A549 (cell line): Measurements from ENCODE around the gene CHMP6.

Source experiments
- CHD2 ChIP-seq: fragments of 150-350 bp; IDR thresholded peaks from 2 replicates; pipeline ENCODE4 v1.6.1; 2014; ENCODE audit warnings: low read length; ENCODE audit not compliant: partially characterized antibody
- CTCF ChIP-seq: fragments of >200 bp; sonication (Bioruptor Twin); formaldehyde crosslinking; IDR thresholded peaks from 3 replicates; pipeline ENCODE4 v1.5.1; 2016
- FOSB ChIP-seq: fragments of 250-450 bp; sonication (Bioruptor Pico); IDR thresholded peaks from 2 replicates; pipeline ENCODE4 v1.5.0; 2020; ENCODE audit warnings: mild to moderate bottlenecking, moderate library complexity
- GATA3 ChIP-seq: IDR thresholded peaks from 2 replicates; pipeline ENCODE4 v1.6.1; 2012; ENCODE audit warnings: borderline replicate concordance
- KDM1A ChIP-seq: fragments of 200-600 bp; sonication (generic); IDR thresholded peaks from 2 replicates; pipeline ENCODE4 v1.6.1; 2016; ENCODE audit warnings: low read depth, mild to moderate bottlenecking
- MYC ChIP-seq: IDR thresholded peaks from 2 replicates; pipeline ENCODE4 v1.6.1; 2012; ENCODE audit warnings: mild to moderate bottlenecking, inconsistent platforms, low read length, improper control_type of control experiment, borderline replicate concordance
- NPAS2 ChIP-seq: fragments of 250-450 bp; sonication (Bioruptor Pico); IDR thresholded peaks from 2 replicates; pipeline ENCODE4 v1.8.0; 2022; ENCODE audit warnings: mild to moderate bottlenecking, moderate library complexity, borderline replicate concordance
- POLR2A ChIP-seq: IDR thresholded peaks from 2 replicates; pipeline ENCODE4 v1.6.1; 2012; ENCODE audit warnings: mild to moderate bottlenecking, low read length
- RFX5 ChIP-seq: fragments of 450-650 bp; IDR thresholded peaks from 2 replicates; pipeline ENCODE4 v1.7.1; 2014; ENCODE audit warnings: antibody characterized with exemption, mild to moderate bottlenecking, moderate library complexity
- RNF2 ChIP-seq: fragments of 200-600 bp; sonication (generic); IDR thresholded peaks from 2 replicates; pipeline ENCODE4 v1.6.1; 2016; ENCODE audit warnings: low read depth, mild to moderate bottlenecking, antibody characterized with exemption, moderate library complexity, borderline replicate concordance
- SREBF2 ChIP-seq: fragments of 450-650 bp; IDR thresholded peaks from 2 replicates; pipeline ENCODE4 v1.6.1; 2014; ENCODE audit warnings: mild to moderate bottlenecking, moderate library complexity
- USF2 ChIP-seq: fragments of 450-650 bp; IDR thresholded peaks from 2 replicates; pipeline ENCODE4 v1.6.1; 2014; ENCODE audit warnings: antibody characterized with exemption
- ZFP36 ChIP-seq: fragments of 450-650 bp; IDR thresholded peaks from 2 replicates; pipeline ENCODE4 v1.6.1; 2014; ENCODE audit warnings: borderline replicate concordance; ENCODE audit not compliant: partially characterized antibody

GRCh38 chr17:81044764-81045589 is 53.3 kb downstream of the CHMP6 start:
- TF ChIP-seq CTCF (no peak), FOSB (CRISPR knock-in tag) (no peak), USF2 (no peak), NPAS2 (CRISPR knock-in tag) (no peak), ZFP36 (no peak), RFX5 (no peak), POLR2A (no peak), GATA3 (no peak), KDM1A (no peak), SREBF2 (no peak), CHD2 (no peak), RNF2 (no peak), MYC (no peak)
